Measurements from ENCODE around the gene COQ5.

DNA sequence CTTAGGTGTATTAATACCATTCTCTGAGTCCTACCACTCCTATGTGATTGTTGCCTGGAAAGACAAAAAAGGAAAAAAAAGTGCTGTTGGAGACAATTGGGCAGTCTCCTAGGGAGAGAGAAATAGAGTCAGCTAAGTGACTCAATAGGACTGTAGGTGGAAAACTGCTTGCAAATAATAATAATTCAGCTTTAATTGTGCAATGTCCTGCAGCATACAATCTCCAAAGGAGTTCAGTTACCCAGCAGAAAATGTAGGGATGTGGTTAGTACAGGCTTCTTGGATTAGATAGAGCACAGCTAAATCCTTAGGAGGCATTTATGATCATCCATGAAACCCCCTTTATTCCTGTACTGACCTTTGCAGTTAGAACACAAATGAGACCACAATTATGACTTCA lies 56.4 kb downstream of the COQ5 start:
- no peak for TF ChIP-seq POLR2AphosphoS5 (IDR thresholded peaks at IDR 0.05; ENCODE audit: low read depth, low read length)
- TF ChIP-seq, protein P1, sequence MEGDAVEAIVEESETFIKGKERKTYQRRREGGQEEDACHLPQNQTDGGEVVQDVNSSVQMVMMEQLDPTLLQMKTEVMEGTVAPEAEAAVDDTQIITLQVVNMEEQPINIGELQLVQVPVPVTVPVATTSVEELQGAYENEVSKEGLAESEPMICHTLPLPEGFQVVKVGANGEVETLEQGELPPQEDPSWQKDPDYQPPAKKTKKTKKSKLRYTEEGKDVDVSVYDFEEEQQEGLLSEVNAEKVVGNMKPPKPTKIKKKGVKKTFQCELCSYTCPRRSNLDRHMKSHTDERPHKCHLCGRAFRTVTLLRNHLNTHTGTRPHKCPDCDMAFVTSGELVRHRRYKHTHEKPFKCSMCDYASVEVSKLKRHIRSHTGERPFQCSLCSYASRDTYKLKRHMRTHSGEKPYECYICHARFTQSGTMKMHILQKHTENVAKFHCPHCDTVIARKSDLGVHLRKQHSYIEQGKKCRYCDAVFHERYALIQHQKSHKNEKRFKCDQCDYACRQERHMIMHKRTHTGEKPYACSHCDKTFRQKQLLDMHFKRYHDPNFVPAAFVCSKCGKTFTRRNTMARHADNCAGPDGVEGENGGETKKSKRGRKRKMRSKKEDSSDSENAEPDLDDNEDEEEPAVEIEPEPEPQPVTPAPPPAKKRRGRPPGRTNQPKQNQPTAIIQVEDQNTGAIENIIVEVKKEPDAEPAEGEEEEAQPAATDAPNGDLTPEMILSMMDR (IDR thresholded peaks at IDR 0.05 in 2 of 3, conservative IDR thresholded peaks at IDR 0.05 in 1 of 3; ENCODE audit: borderline replicate concordance in 1 of 3, insufficient read depth in 1 of 3, low read depth in 2 of 3, low read length in 2 of 3), result no peak
- no peak for TF ChIP-seq YY1 (IDR thresholded peaks at IDR 0.05; ENCODE audit: extremely low read depth, insufficient replicate concordance, low read depth, low read length)
- no peak for TF ChIP-seq RAD21 (IDR thresholded peaks at IDR 0.05; ENCODE audit: low read depth)
- no peak for TF ChIP-seq ZNF274 (IDR thresholded peaks at IDR 0.05; ENCODE audit: low read depth, low read length)
- TF ChIP-seq EZH2 (IDR thresholded peaks at IDR 0.05), result no peak
- no peak for TF ChIP-seq CBX3 (IDR thresholded peaks at IDR 0.05; ENCODE audit: low read depth)
- TF ChIP-seq, protein P2, sequence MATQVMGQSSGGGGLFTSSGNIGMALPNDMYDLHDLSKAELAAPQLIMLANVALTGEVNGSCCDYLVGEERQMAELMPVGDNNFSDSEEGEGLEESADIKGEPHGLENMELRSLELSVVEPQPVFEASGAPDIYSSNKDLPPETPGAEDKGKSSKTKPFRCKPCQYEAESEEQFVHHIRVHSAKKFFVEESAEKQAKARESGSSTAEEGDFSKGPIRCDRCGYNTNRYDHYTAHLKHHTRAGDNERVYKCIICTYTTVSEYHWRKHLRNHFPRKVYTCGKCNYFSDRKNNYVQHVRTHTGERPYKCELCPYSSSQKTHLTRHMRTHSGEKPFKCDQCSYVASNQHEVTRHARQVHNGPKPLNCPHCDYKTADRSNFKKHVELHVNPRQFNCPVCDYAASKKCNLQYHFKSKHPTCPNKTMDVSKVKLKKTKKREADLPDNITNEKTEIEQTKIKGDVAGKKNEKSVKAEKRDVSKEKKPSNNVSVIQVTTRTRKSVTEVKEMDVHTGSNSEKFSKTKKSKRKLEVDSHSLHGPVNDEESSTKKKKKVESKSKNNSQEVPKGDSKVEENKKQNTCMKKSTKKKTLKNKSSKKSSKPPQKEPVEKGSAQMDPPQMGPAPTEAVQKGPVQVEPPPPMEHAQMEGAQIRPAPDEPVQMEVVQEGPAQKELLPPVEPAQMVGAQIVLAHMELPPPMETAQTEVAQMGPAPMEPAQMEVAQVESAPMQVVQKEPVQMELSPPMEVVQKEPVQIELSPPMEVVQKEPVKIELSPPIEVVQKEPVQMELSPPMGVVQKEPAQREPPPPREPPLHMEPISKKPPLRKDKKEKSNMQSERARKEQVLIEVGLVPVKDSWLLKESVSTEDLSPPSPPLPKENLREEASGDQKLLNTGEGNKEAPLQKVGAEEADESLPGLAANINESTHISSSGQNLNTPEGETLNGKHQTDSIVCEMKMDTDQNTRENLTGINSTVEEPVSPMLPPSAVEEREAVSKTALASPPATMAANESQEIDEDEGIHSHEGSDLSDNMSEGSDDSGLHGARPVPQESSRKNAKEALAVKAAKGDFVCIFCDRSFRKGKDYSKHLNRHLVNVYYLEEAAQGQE (IDR thresholded peaks at IDR 0.05; ENCODE audit: low read depth), result no peak
- TF ChIP-seq ZFX (IDR thresholded peaks at IDR 0.05), result no peak
- no peak for TF ChIP-seq ELF1 (IDR thresholded peaks at IDR 0.05; ENCODE audit: borderline replicate concordance, low read depth)
- no peak for TF ChIP-seq POLR2A (IDR thresholded peaks at IDR 0.05; ENCODE audit: borderline replicate concordance, extremely low read depth, insufficient read depth, insufficient read length)
- no peak for TF ChIP-seq SRF (IDR thresholded peaks at IDR 0.05; ENCODE audit: low read depth)
